HepG2 (cell line): ENCODE data around the gene SQSTM1. TPM values are rescaled to one million over a fixed set of nuclear protein-coding genes. Genes with fewer than 3 reads are reported as not detected.

ENCODE experiments used
- ASH2L ChIP-seq: fragments of 300-600, 200-600 bp; sonication (generic); IDR thresholded peaks from 2 replicates; pipeline ENCODE4 v1.7.0; 2017; ENCODE audit warnings: low read depth, mild to moderate bottlenecking, moderate library complexity, mixed read lengths, low read length; ENCODE audit not compliant: insufficient read length
- HMG20A ChIP-seq: IDR thresholded peaks from 2 replicates; pipeline ENCODE4 v1.6.1; 2016; ENCODE audit warnings: borderline replicate concordance
- HNF1A ChIP-seq, 2 experiments: sonication (generic) in 1 of 2; formaldehyde crosslinking in 1 of 2; IDR thresholded peaks; 2 replicates each; pipeline versions ENCODE4 v1.4.0 to v1.6.1; 2016 to 2020; ENCODE audit warnings: borderline replicate concordance in 1 of 2, low read depth in 1 of 2, mild to moderate bottlenecking in 1 of 2, missing genetic modification reagents in 1 of 2
- MAX ChIP-seq: IDR thresholded peaks from 2 replicates; pipeline ENCODE4 v1.6.1; 2012; ENCODE audit warnings: inconsistent platforms
- RBFOX2 ChIP-seq: fragments of 200-400 bp; formaldehyde crosslinking; IDR thresholded peaks from 2 replicates; pipeline ENCODE4 v1.6.1; 2017; ENCODE audit warnings: low read depth, mild to moderate bottlenecking, low read length
- THYN1 ChIP-seq: sonication (generic); formaldehyde crosslinking; IDR thresholded peaks from 2 replicates; pipeline ENCODE4 v1.8.1; 2023; ENCODE audit warnings: low read depth, mild to moderate bottlenecking, moderate library complexity, missing genetic modification reagents, borderline replicate concordance
- ZNF496 ChIP-seq: sonication (generic); formaldehyde crosslinking; IDR thresholded peaks from 2 replicates; pipeline ENCODE4 v1.8.1; 2023; ENCODE audit warnings: mild to moderate bottlenecking, moderate library complexity, missing genetic modification reagents; ENCODE audit not compliant: insufficient replicate concordance
- polyA plus RNA-seq, 8 experiments: library from polyadenylated mRNA; depleted of rRNA in 3 of 8; stranded (reverse) in 7 of 8; unstranded in 1 of 8; fragments of >200 nt; fragmentation: Illumina TruSeq in 4 of 8; extraction: Trizol in 4 of 8; gene quantifications; 2 replicates each; pipeline versions ENCODE4 v1.2.1 to v1.2.3, GENCODE V29; 2011 to 2016; ENCODE audit warnings: low read depth in 4 of 8, missing spikeins in 1 of 8, mixed read lengths in 1 of 8; ENCODE audit not compliant: insufficient read depth in 1 of 8
- total RNA-seq, 5 experiments: library from RNA; depleted of rRNA; stranded (reverse); fragments of >200 nt; fragmentation: Illumina TruSeq; extraction: Trizol; gene quantifications; 2 replicates each; pipeline ENCODE4 v1.2.3, GENCODE V29; 2016; ENCODE audit warnings: low read depth in 1 of 5
- TF ChIP-seq, protein P1 (sequence below): sonication (generic); formaldehyde crosslinking; IDR thresholded peaks from 2 replicates; pipeline ENCODE4 v1.4.0; 2020; ENCODE audit warnings: missing genetic modification reagents, mild to moderate bottlenecking, borderline replicate concordance
- TF ChIP-seq, protein P2 (sequence below): sonication (generic); formaldehyde crosslinking; conservative IDR thresholded peaks from 2 replicates; pipeline ENCODE4 v1.8.0; 2022; ENCODE audit warnings: low read depth, missing genetic modification reagents
- TF ChIP-seq, protein P3 (sequence below): sonication (generic); formaldehyde crosslinking; IDR thresholded peaks from 2 replicates; pipeline ENCODE4 v1.8.1; 2023; ENCODE audit warnings: missing genetic modification reagents, inconsistent platforms, borderline replicate concordance
- TF ChIP-seq, protein P4 (sequence below): sonication (generic); formaldehyde crosslinking; IDR thresholded peaks from 2 replicates; pipeline ENCODE4 v1.5.1; 2020; ENCODE audit warnings: mild to moderate bottlenecking, moderate library complexity, missing genetic modification reagents

The SQSTM1 gene
- total and polyA plus RNA-seq, 2 of the 13 experiments (the other 11 are each of a cell fraction or from before 2014, with no cell fraction given): 90.9 to 160 TPM

DNA sequence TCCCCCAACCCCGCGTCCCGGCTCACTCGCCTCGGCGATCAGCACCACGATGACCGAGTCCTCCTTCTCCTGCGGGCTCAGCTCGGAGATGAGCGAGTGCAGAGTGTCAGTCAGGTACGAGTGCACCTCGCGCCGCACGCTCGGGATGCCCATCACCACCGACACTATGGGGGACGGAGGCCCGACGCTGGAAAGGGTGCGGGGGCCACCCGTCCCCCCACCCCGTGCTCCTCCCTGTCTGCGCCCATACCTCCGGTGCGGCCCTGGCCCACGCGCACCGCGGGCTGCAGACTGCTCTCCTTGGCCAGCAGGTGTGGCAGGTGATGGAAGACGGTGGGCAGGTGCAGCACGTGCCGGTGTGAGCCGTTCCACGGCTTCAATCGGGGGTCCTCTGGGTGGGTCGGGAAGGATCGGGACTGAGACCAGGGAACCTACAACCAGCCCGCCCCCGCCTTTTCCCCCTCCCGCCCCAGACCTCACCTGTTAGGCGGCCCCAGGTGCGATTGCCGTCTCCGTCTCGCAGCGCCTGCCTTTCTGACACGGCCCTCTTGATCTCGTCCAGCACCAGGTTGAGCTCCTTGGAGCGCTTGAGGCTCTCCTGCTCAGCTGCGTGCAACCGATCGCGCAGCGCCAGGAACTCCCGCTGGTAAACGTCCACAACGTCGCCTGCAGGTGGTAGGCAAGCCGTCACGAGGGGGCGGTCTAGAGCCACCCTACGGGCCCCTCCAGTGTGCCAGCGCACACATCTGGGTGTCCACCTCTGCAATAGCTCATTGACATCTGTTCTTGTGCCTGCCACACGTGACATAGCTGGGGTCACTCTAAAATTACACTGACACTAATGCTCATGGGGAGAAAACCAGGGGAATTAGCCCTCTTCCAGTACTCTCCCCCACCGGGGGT, 19.1 kb upstream of the SQSTM1 start (continued):
- TF ChIP-seq, protein P1, sequence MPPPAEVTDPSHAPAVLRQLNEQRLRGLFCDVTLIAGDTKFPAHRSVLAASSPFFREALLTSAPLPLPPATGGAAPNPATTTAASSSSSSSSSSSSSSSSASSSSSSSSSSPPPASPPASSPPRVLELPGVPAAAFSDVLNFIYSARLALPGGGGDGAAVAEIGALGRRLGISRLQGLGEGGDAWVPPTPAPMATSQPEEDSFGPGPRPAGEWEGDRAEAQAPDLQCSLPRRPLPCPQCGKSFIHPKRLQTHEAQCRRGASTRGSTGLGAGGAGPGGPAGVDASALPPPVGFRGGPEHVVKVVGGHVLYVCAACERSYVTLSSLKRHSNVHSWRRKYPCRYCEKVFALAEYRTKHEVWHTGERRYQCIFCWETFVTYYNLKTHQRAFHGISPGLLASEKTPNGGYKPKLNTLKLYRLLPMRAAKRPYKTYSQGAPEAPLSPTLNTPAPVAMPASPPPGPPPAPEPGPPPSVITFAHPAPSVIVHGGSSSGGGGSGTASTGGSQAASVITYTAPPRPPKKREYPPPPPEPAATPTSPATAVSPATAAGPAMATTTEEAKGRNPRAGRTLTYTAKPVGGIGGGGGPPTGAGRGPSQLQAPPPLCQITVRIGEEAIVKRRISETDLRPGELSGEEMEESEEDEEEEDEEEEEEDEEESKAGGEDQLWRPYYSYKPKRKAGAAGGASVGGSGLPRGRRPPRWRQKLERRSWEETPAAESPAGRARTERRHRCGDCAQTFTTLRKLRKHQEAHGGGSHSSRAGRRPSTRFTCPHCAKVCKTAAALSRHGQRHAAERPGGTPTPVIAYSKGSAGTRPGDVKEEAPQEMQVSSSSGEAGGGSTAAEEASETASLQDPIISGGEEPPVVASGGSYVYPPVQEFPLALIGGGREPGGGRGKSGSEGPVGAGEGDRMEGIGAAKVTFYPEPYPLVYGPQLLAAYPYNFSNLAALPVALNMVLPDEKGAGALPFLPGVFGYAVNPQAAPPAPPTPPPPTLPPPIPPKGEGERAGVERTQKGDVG: peak; percentile 73; the same call in 1 of the 2 replicates
- TF ChIP-seq, protein P2, sequence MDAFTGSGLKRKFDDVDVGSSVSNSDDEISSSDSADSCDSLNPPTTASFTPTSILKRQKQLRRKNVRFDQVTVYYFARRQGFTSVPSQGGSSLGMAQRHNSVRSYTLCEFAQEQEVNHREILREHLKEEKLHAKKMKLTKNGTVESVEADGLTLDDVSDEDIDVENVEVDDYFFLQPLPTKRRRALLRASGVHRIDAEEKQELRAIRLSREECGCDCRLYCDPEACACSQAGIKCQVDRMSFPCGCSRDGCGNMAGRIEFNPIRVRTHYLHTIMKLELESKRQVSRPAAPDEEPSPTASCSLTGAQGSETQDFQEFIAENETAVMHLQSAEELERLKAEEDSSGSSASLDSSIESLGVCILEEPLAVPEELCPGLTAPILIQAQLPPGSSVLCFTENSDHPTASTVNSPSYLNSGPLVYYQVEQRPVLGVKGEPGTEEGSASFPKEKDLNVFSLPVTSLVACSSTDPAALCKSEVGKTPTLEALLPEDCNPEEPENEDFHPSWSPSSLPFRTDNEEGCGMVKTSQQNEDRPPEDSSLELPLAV (CRISPR knock-in tag): no peak
- no peak for TF ChIP-seq HMG20A (CRISPR knock-in tag)
- no peak for TF ChIP-seq THYN1 (CRISPR knock-in tag)
- TF ChIP-seq MAX: no peak
- TF ChIP-seq, protein P3, sequence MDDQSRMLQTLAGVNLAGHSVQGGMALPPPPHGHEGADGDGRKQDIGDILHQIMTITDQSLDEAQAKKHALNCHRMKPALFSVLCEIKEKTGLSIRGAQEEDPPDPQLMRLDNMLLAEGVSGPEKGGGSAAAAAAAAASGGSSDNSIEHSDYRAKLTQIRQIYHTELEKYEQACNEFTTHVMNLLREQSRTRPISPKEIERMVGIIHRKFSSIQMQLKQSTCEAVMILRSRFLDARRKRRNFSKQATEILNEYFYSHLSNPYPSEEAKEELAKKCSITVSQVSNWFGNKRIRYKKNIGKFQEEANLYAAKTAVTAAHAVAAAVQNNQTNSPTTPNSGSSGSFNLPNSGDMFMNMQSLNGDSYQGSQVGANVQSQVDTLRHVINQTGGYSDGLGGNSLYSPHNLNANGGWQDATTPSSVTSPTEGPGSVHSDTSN (CRISPR knock-in tag): no peak
- TF ChIP-seq HNF1A (IDR thresholded peaks at IDR 0.05; ENCODE audit: low read depth): no peak
- no peak for TF ChIP-seq HNF1A (CRISPR knock-in tag; IDR thresholded peaks at IDR 0.05; ENCODE audit: borderline replicate concordance)
- TF ChIP-seq ASH2L: no peak
- peak; percentile 78 for TF ChIP-seq RBFOX2
- no peak for TF ChIP-seq ZNF496 (CRISPR knock-in tag)
- TF ChIP-seq, protein P4, sequence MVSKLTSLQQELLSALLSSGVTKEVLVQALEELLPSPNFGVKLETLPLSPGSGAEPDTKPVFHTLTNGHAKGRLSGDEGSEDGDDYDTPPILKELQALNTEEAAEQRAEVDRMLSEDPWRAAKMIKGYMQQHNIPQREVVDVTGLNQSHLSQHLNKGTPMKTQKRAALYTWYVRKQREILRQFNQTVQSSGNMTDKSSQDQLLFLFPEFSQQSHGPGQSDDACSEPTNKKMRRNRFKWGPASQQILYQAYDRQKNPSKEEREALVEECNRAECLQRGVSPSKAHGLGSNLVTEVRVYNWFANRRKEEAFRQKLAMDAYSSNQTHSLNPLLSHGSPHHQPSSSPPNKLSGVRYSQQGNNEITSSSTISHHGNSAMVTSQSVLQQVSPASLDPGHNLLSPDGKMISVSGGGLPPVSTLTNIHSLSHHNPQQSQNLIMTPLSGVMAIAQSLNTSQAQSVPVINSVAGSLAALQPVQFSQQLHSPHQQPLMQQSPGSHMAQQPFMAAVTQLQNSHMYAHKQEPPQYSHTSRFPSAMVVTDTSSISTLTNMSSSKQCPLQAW (CRISPR knock-in tag): no peak
